HepG2 (cell line): ENCODE data around the gene NCOR2. TPM values are rescaled to one million over a fixed set of nuclear protein-coding genes. Genes with fewer than 3 reads are reported as not detected.

Experiments used
- BCL3 ChIP-seq: sonication (generic); formaldehyde crosslinking; IDR thresholded peaks from 2 replicates; pipeline ENCODE4 v1.5.1; 2020; ENCODE audit warnings: mild to moderate bottlenecking, missing genetic modification reagents, moderate library complexity
- EHMT2 ChIP-seq: fragments of 200-600 bp; sonication (generic); IDR thresholded peaks from 2 replicates; pipeline ENCODE4 v1.7.0; 2017; ENCODE audit warnings: antibody characterized with exemption, low read depth, low read length, borderline replicate concordance
- FLYWCH1 ChIP-seq: sonication (generic); formaldehyde crosslinking; IDR thresholded peaks from 2 replicates; pipeline ENCODE4 v1.8.1; 2023; ENCODE audit warnings: mild to moderate bottlenecking, missing genetic modification reagents
- GATAD1 ChIP-seq: IDR thresholded peaks from 2 replicates; pipeline ENCODE4 v1.6.1; 2016; ENCODE audit warnings: missing genetic modification reagents, missing compliant biosample characterization
- GLMP ChIP-seq: sonication (generic); formaldehyde crosslinking; IDR thresholded peaks from 2 replicates; pipeline ENCODE4 v1.9.0; 2021; ENCODE audit warnings: missing genetic modification reagents, mild to moderate bottlenecking, borderline replicate concordance
- MAF1 ChIP-seq: sonication (generic); formaldehyde crosslinking; IDR thresholded peaks from 2 replicates; pipeline ENCODE4 v1.5.0; 2020; ENCODE audit warnings: missing genetic modification reagents, borderline replicate concordance
- MATR3 ChIP-seq: sonication (generic); formaldehyde crosslinking; IDR thresholded peaks from 2 replicates; pipeline ENCODE4 v1.4.0; 2020; ENCODE audit warnings: missing genetic modification reagents
- PLRG1 ChIP-seq: fragments of 450-650 bp; conservative IDR thresholded peaks from 2 replicates; pipeline ENCODE4 v1.6.1; 2016
- RBFOX2 ChIP-seq: fragments of 200-400 bp; formaldehyde crosslinking; IDR thresholded peaks from 2 replicates; pipeline ENCODE4 v1.6.1; 2017; ENCODE audit warnings: low read depth, mild to moderate bottlenecking, low read length
- SMARCE1 ChIP-seq: fragments of 450-650 bp; IDR thresholded peaks from 2 replicates; pipeline ENCODE4 v1.6.1; 2017; ENCODE audit warnings: borderline replicate concordance
- TBX2 ChIP-seq: sonication (generic); formaldehyde crosslinking; IDR thresholded peaks from 2 replicates; pipeline ENCODE4 v1.5.0; 2020; ENCODE audit warnings: missing genetic modification reagents, mild to moderate bottlenecking, borderline replicate concordance
- ZNF431 ChIP-seq: sonication (generic); formaldehyde crosslinking; IDR thresholded peaks from 2 replicates; pipeline ENCODE4 v1.9.0; 2022; ENCODE audit warnings: missing genetic modification reagents, low read depth, mild to moderate bottlenecking, borderline replicate concordance
- ZNF530 ChIP-seq: sonication (generic); formaldehyde crosslinking; IDR thresholded peaks from 2 replicates; pipeline ENCODE4 v1.5.0; 2020; ENCODE audit warnings: low read depth, mild to moderate bottlenecking, missing genetic modification reagents
- ZNF556 ChIP-seq: sonication (generic); formaldehyde crosslinking; IDR thresholded peaks from 2 replicates; pipeline ENCODE4 v1.4.0; 2020; ENCODE audit warnings: mild to moderate bottlenecking, missing genetic modification reagents, borderline replicate concordance
- ZNF569 ChIP-seq: sonication (generic); formaldehyde crosslinking; IDR thresholded peaks from 2 replicates; pipeline ENCODE4 v1.5.0; 2020; ENCODE audit warnings: mild to moderate bottlenecking, missing genetic modification reagents, moderate library complexity, borderline replicate concordance
- ZNF605 ChIP-seq: sonication (generic); formaldehyde crosslinking; IDR thresholded peaks from 2 replicates; pipeline ENCODE4 v1.8.0; 2022; ENCODE audit warnings: mild to moderate bottlenecking, missing genetic modification reagents
- ZNF737 ChIP-seq: sonication (generic); formaldehyde crosslinking; IDR thresholded peaks from 2 replicates; pipeline ENCODE4 v1.5.0; 2020; ENCODE audit warnings: missing genetic modification reagents, mild to moderate bottlenecking, borderline replicate concordance
- ZNF75D ChIP-seq: sonication (generic); formaldehyde crosslinking; IDR thresholded peaks from 2 replicates; pipeline ENCODE4 v1.8.1; 2023; ENCODE audit warnings: missing genetic modification reagents, mild to moderate bottlenecking, borderline replicate concordance
- polyA plus RNA-seq, 8 experiments: library from polyadenylated mRNA; depleted of rRNA in 3 of 8; stranded (reverse) in 7 of 8; unstranded in 1 of 8; fragments of >200 nt; fragmentation: Illumina TruSeq in 4 of 8; extraction: Trizol in 4 of 8; gene quantifications; 2 replicates each; pipeline versions ENCODE4 v1.2.1 to v1.2.3, GENCODE V29; 2011 to 2016; ENCODE audit warnings: low read depth in 4 of 8, missing spikeins in 1 of 8, mixed read lengths in 1 of 8; ENCODE audit not compliant: insufficient read depth in 1 of 8
- total RNA-seq, 5 experiments: library from RNA; depleted of rRNA; stranded (reverse); fragments of >200 nt; fragmentation: Illumina TruSeq; extraction: Trizol; gene quantifications; 2 replicates each; pipeline ENCODE4 v1.2.3, GENCODE V29; 2016; ENCODE audit warnings: low read depth in 1 of 5
- TF ChIP-seq, protein P1 (sequence below): sonication (generic); formaldehyde crosslinking; IDR thresholded peaks from 2 replicates; pipeline ENCODE4 v1.8.1; 2023; ENCODE audit warnings: mild to moderate bottlenecking, missing genetic modification reagents
- TF ChIP-seq, protein P2 (sequence below): sonication (generic); formaldehyde crosslinking; IDR thresholded peaks from 2 replicates; pipeline ENCODE4 v1.5.0; 2020; ENCODE audit warnings: mild to moderate bottlenecking, missing genetic modification reagents
- TF ChIP-seq, protein P3 (sequence below): sonication (generic); IDR thresholded peaks from 2 replicates; pipeline ENCODE4 v1.6.1; 2016; ENCODE audit warnings: low read depth, borderline replicate concordance
- TF ChIP-seq, protein P4 (sequence below): IDR thresholded peaks from 2 replicates; pipeline ENCODE4 v1.6.1; 2016; ENCODE audit warnings: missing genetic modification reagents, missing compliant biosample characterization

The NCOR2 gene
- total and polyA plus RNA-seq, 2 of the 13 experiments (the other 11 are each of a cell fraction or from before 2014, with no cell fraction given) = 4.5 to 5.7 TPM

DNA sequence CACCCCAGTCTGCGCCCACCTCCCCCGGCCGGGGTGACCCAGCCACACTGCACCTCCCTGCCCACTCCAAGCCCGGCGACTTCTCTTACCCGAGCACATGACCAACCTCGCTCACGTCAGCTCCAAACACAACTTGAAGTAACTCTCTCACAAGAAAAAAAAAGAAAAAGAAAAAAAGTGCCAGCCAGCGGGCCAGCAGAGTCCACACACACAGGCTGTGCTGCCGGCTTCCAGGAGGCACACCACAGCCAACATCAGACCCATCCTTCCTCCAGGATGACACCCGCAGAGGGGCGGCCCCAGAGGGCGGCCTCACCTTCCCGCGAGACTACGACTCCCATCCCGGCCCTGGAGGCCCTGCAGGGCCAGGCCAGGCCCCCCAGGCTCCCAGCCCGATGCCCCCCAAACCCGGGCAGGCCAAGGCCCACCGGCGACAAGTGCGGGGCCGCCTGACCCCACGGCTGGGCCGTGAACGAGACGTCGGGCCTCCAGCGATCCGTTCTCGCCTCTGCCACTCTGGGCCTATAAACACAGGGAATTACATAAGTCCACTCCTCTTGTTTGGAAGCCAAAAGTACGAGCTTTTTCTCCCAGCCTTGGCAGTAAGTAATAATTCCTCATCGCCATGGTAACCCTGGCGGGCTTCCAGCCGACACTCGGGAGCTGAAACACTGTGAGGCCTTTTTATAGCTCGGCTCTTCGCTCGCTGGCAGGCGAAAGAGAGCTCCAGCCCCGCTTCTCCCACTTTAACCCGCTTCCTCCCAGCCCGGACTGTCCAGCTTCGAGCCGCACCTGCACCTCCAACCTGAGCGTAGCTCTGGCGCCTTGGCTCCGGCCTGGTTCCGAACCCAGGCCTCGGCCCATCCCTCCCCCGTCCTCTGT lies 49.1 kb downstream of the NCOR2 start (continued):
- TF ChIP-seq GATAD1 (CRISPR knock-in tag) (peak; percentile 45; the same call in 1 of the 2 replicates), EHMT2 (no peak), ZNF556 (CRISPR knock-in tag) (0 out of 2 replicates have a peak, but pooled peaks have one; percentile 57), ZNF737 (no peak), RBFOX2 (peak; percentile 85), BCL3 (CRISPR knock-in tag) (peak; percentile 20; the same call in 1 of the 2 replicates), MATR3 (no peak), PLRG1 (no peak), GLMP (no peak), ZNF75D (CRISPR knock-in tag) (no peak), ZNF530 (CRISPR knock-in tag) (no peak), ZNF431 (0 out of 2 replicates have a peak, but pooled peaks have one; percentile 31), MAF1 (CRISPR knock-in tag) (0 out of 2 replicates have a peak, but pooled peaks have one; percentile 54), FLYWCH1 (CRISPR knock-in tag) (no peak), ZNF569 (CRISPR knock-in tag) (no peak), TBX2 (peak; percentile 58; the same call in 1 of the 2 replicates), SMARCE1 (no peak), ZNF605 (peak; percentile 79)
- TF ChIP-seq, protein P1, sequence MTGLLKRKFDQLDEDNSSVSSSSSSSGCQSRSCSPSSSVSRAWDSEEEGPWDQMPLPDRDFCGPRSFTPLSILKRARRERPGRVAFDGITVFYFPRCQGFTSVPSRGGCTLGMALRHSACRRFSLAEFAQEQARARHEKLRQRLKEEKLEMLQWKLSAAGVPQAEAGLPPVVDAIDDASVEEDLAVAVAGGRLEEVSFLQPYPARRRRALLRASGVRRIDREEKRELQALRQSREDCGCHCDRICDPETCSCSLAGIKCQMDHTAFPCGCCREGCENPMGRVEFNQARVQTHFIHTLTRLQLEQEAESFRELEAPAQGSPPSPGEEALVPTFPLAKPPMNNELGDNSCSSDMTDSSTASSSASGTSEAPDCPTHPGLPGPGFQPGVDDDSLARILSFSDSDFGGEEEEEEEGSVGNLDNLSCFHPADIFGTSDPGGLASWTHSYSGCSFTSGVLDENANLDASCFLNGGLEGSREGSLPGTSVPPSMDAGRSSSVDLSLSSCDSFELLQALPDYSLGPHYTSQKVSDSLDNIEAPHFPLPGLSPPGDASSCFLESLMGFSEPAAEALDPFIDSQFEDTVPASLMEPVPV (CRISPR knock-in tag) = no peak
- TF ChIP-seq, protein P2, sequence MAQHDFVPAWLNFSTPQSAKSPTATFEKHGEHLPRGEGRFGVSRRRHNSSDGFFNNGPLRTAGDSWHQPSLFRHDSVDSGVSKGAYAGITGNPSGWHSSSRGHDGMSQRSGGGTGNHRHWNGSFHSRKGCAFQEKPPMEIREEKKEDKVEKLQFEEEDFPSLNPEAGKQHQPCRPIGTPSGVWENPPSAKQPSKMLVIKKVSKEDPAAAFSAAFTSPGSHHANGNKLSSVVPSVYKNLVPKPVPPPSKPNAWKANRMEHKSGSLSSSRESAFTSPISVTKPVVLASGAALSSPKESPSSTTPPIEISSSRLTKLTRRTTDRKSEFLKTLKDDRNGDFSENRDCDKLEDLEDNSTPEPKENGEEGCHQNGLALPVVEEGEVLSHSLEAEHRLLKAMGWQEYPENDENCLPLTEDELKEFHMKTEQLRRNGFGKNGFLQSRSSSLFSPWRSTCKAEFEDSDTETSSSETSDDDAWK (CRISPR knock-in tag) = no peak
- TF ChIP-seq, protein P3, sequence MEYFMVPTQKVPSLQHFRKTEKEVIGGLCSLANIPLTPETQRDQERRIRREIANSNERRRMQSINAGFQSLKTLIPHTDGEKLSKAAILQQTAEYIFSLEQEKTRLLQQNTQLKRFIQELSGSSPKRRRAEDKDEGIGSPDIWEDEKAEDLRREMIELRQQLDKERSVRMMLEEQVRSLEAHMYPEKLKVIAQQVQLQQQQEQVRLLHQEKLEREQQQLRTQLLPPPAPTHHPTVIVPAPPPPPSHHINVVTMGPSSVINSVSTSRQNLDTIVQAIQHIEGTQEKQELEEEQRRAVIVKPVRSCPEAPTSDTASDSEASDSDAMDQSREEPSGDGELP = peak; percentile 8; the same call in 1 of the 2 replicates
- TF ChIP-seq, protein P4, sequence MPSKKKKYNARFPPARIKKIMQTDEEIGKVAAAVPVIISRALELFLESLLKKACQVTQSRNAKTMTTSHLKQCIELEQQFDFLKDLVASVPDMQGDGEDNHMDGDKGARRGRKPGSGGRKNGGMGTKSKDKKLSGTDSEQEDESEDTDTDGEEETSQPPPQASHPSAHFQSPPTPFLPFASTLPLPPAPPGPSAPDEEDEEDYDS (CRISPR knock-in tag) = no peak
